CD8-positive, alpha-beta memory T cell (primary cell): ENCODE data around the gene PRPSAP1. TPM values are rescaled to one million over a fixed set of nuclear protein-coding genes. Genes with fewer than 3 reads are reported as not detected.

Source experiments
- CTCF ChIA-PET: fragments of 350-600 bp; sonication (Branson Sonifier 250); formaldehyde crosslinking; loops from one replicate; lab custom pipeline; 2021; ENCODE audit warnings: antibody characterized with exemption; lab: Charles Lee
- POLR2A ChIA-PET: fragments of 350-600 bp; sonication (Branson Sonifier 250); formaldehyde crosslinking; loops from one replicate; lab custom pipeline; 2021; ENCODE audit warnings: antibody characterized with exemption; lab: Charles Lee
- DNase-seq, 5 donors: peaks; one replicate each; pipeline versions ENCODE4 v3.0.0 to v3.0.0-alpha.2; 2020 to 2022; ENCODE audit warnings: mixed read lengths in 1 of 5
- H3K27ac ChIP-seq: one replicate; pipeline ENCODE4 v1.7.0; 2013; ENCODE audit warnings: low read depth, mild to moderate bottlenecking, low read length, moderate library complexity
- H3K27me3 ChIP-seq: 2 replicates; pipeline ENCODE4 v1.7.0; 2013; ENCODE audit warnings: low read length, mild to moderate bottlenecking; ENCODE audit not compliant: insufficient read depth, poor library complexity, severe bottlenecking
- H3K36me3 ChIP-seq: 2 replicates; pipeline ENCODE4 v1.7.0; 2013; ENCODE audit warnings: mild to moderate bottlenecking, low read length, moderate library complexity; ENCODE audit not compliant: insufficient read depth
- H3K4me1 ChIP-seq: 2 replicates; pipeline ENCODE4 v1.7.0; 2013; ENCODE audit warnings: mild to moderate bottlenecking, low read length, moderate library complexity; ENCODE audit not compliant: insufficient read depth
- H3K4me3 ChIP-seq: 2 replicates; pipeline ENCODE4 v1.7.0; 2013; ENCODE audit warnings: mild to moderate bottlenecking, low read length
- H3K9me3 ChIP-seq: 2 replicates; pipeline ENCODE4 v1.7.0; 2013; ENCODE audit warnings: mild to moderate bottlenecking, low read length
- H3K27ac Mint-ChIP-seq, 8 donors: one replicate each; pipeline ENCODE4 v1.8.0; 2020 to 2021; ENCODE audit warnings: mixed read lengths in 8 of 8, mild to moderate bottlenecking in 6 of 8, inconsistent platforms in 3 of 8, moderate library complexity in 3 of 8
- H3K27me3 Mint-ChIP-seq, 2 donors: one replicate each; pipeline ENCODE4 v1.8.0; 2020 to 2021; ENCODE audit warnings: mixed read lengths in 2 of 2, mild to moderate bottlenecking in 1 of 2, moderate library complexity in 1 of 2
- H3K36me3 Mint-ChIP-seq, 3 donors: one replicate each; pipeline ENCODE4 v1.8.0; 2020 to 2021; ENCODE audit warnings: mixed read lengths in 3 of 3, inconsistent platforms in 1 of 3, mild to moderate bottlenecking in 1 of 3
- H3K4me1 Mint-ChIP-seq, 3 donors: one replicate each; pipeline ENCODE4 v1.8.0; 2020 to 2021; ENCODE audit warnings: mixed read lengths in 3 of 3, inconsistent platforms in 1 of 3, mild to moderate bottlenecking in 1 of 3
- H3K4me3 Mint-ChIP-seq, 7 donors: one replicate each; pipeline ENCODE4 v1.8.0; 2020 to 2021; ENCODE audit warnings: mixed read lengths in 7 of 7, mild to moderate bottlenecking in 6 of 7, moderate library complexity in 4 of 7, inconsistent platforms in 2 of 7
- H3K9me3 Mint-ChIP-seq, 5 donors: one replicate each; pipeline ENCODE4 v1.8.0; 2020 to 2022; ENCODE audit warnings: mixed read lengths in 5 of 5, mild to moderate bottlenecking in 3 of 5, moderate library complexity in 2 of 5, inconsistent platforms in 1 of 5
- polyA plus RNA-seq: library from polyadenylated mRNA; unstranded; fragments of 300-500 nt; fragmentation: Illumina TruSeq; gene quantifications from one replicate; pipeline ENCODE4 v1.2.3, GENCODE V29; 2021
- total RNA-seq, 2 experiments: library from RNA; stranded (reverse); gene quantifications; one replicate each; pipeline ENCODE4 v1.2.3, GENCODE V29; 2021

The PRPSAP1 gene
- total and polyA plus RNA-seq, 3 experiments from 2014 or later: 46.9 to 63.3 (median 48.3) TPM

GRCh38 chr17:76382351-76382802 lies 28.7 kb upstream of the PRPSAP1 start:
- peaks cover 0 to 3% (median 0%) of the 10 kb centered on the region in 3 donors for H3K36me3 Mint-ChIP-seq
- CTCF ChIA-PET: interaction anchor here (1.6 to 10.9 kb wide), 2 partner anchors 14 to 28 kb away, joined by 3 to 110 read pairs; partner anchors contain the start of gene PRPSAP1

GRCh38 chr17:76381633-76382350 lies 28.1 kb upstream of the PRPSAP1 start:
- peaks cover 19% of the 10 kb centered on the region for H3K4me1 ChIP-seq
- peak overlapping the region in 4 of 7 donors; percentile 41 to 67 (median 51) for H3K4me3 Mint-ChIP-seq
- no peak overlapping the region for H3K27ac Mint-ChIP-seq
- H3K4me3 ChIP-seq: no peak overlapping the region
- no peak overlapping the region for H3K27ac ChIP-seq
- peaks cover 0 to 3% (median 0%) of the 10 kb centered on the region in 3 donors for H3K36me3 Mint-ChIP-seq
- no peaks in the 10 kb centered on the region for H3K27me3 ChIP-seq
- POLR2A ChIA-PET: interaction anchor here (2.8 kb wide), 1 partner anchor 28 kb away, joined by 15 read pairs; the partner anchor contains the start of gene PRPSAP1
- CTCF ChIA-PET: interaction anchor here (1.4 to 10.9 kb wide), 4 partner anchors 14 to 71 kb away, joined by 3 to 110 read pairs (median 3); partner anchors contain the start of gene PRPSAP1
- DNase-seq: no peak
- H3K4me1 Mint-ChIP-seq: peaks cover 6 to 22% (median 6%) of the 10 kb centered on the region in 3 donors
- no peaks in the 10 kb centered on the region for H3K27me3 Mint-ChIP-seq
- no peaks in the 10 kb centered on the region for H3K9me3 Mint-ChIP-seq
- no peaks in the 10 kb centered on the region for H3K9me3 ChIP-seq
- H3K36me3 ChIP-seq: no peaks in the 10 kb centered on the region

More at GRCh38 chr17:76382351-76382802, 28.7 kb upstream of the PRPSAP1 start:
- Histone ChIP-seq H3K9me3 (no peaks in the 10 kb centered on the region), H3K4me1 (peaks cover 19% of the 10 kb centered on the region), H3K4me3 (peak overlapping the region; percentile 51), H3K36me3 (no peaks in the 10 kb centered on the region), H3K27me3 (no peaks in the 10 kb centered on the region), H3K27ac (no peak overlapping the region)
- no peak for DNase-seq
- Mint-ChIP-seq H3K4me3 (peak overlapping the region; percentile 68 to 93 (median 83)), H3K27ac (peak overlapping the region in 1 of 8 donors; percentile 81), H3K9me3 (no peaks in the 10 kb centered on the region), H3K4me1 (peaks cover 6 to 22% (median 6%) of the 10 kb centered on the region in 3 donors), H3K27me3 (no peaks in the 10 kb centered on the region)
- POLR2A ChIA-PET: interaction anchor here (2.8 kb wide), 1 partner anchor 29 kb away, joined by 15 read pairs; the partner anchor contains the start of gene PRPSAP1

- H3K36me3 ChIP-seq: no peaks in the 10 kb centered on the region
- no peaks in the 10 kb centered on the region for H3K27me3 ChIP-seq
- no peak overlapping the region for H3K27ac ChIP-seq
- no peak for DNase-seq
- Mint-ChIP-seq H3K9me3 (no peaks in the 10 kb centered on the region), H3K4me1 (peaks cover 6 to 9% (median 6%) of the 10 kb centered on the region in 3 donors), H3K27me3 (no peaks in the 10 kb centered on the region), H3K36me3 (peaks cover 0 to 3% (median 0%) of the 10 kb centered on the region in 3 donors), H3K4me3 (peak overlapping the region in 2 of 7 donors; percentile 18 to 52), H3K27ac (no peak overlapping the region)
- no peaks in the 10 kb centered on the region for H3K9me3 ChIP-seq
- peaks cover 5% of the 10 kb centered on the region for H3K4me1 ChIP-seq
- POLR2A ChIA-PET: interaction anchor here (0.6 to 0.8 kb wide), 2 partner anchors 9 to 454 kb away, joined by 3 to 21 read pairs; no protein-coding TSS in a partner anchor
- no peak overlapping the region for H3K4me3 ChIP-seq
- CTCF ChIA-PET: interaction anchor here (1.5 to 10.9 kb wide), 2 partner anchors 16 to 26 kb away, joined by 6 to 110 read pairs; partner anchors contain the start of gene PRPSAP1
Measured at GRCh38 chr17:76379646-76380376, 26.1 kb upstream of the PRPSAP1 start.

- H3K9me3 ChIP-seq: no peaks in the 10 kb centered on the region
- peaks cover 6 to 9% (median 6%) of the 10 kb centered on the region in 3 donors for H3K4me1 Mint-ChIP-seq
- H3K27ac Mint-ChIP-seq: no peak overlapping the region
- H3K4me3 ChIP-seq: no peak overlapping the region
- no peaks in the 10 kb centered on the region for H3K27me3 Mint-ChIP-seq
- peaks cover 0 to 3% (median 0%) of the 10 kb centered on the region in 3 donors for H3K36me3 Mint-ChIP-seq
- no peak for DNase-seq
- no peaks in the 10 kb centered on the region for H3K9me3 Mint-ChIP-seq
- no peaks in the 10 kb centered on the region for H3K27me3 ChIP-seq
- peak overlapping the region in 1 of 7 donors; percentile 18 for H3K4me3 Mint-ChIP-seq
- peaks cover 5% of the 10 kb centered on the region for H3K4me1 ChIP-seq
- POLR2A ChIA-PET: interaction anchor here (0.8 kb wide), 1 partner anchor 8 kb away, joined by 21 read pairs; no protein-coding TSS in a partner anchor
- CTCF ChIA-PET: interaction anchor here (10.9 kb wide), 1 partner anchor 17 kb away, joined by 110 read pairs; no protein-coding TSS in a partner anchor
- no peak overlapping the region for H3K27ac ChIP-seq
- no peaks in the 10 kb centered on the region for H3K36me3 ChIP-seq
Measured at GRCh38 chr17:76379275-76379641, 25.5 kb upstream of the PRPSAP1 start.

GRCh38 chr17:76378548-76379274 lies 25.0 kb upstream of the PRPSAP1 start:
- H3K4me1 ChIP-seq: peaks cover 5% of the 10 kb centered on the region
- no peaks in the 10 kb centered on the region for H3K27me3 Mint-ChIP-seq
- H3K4me3 ChIP-seq: no peak overlapping the region
- no peaks in the 10 kb centered on the region for H3K9me3 Mint-ChIP-seq
- H3K27me3 ChIP-seq: no peaks in the 10 kb centered on the region
- no peak overlapping the region for H3K27ac ChIP-seq
- H3K9me3 ChIP-seq: no peaks in the 10 kb centered on the region
- H3K4me3 Mint-ChIP-seq: peak overlapping the region in 1 of 7 donors; percentile 18
- POLR2A ChIA-PET: no interaction called here
- H3K4me1 Mint-ChIP-seq: peaks cover 4 to 7% (median 6%) of the 10 kb centered on the region in 3 donors
- no peak for DNase-seq
- CTCF ChIA-PET: interaction anchor here (10.9 kb wide), 1 partner anchor 17 kb away, joined by 110 read pairs; no protein-coding TSS in a partner anchor
- peaks cover 0 to 3% (median 0%) of the 10 kb centered on the region in 3 donors for H3K36me3 Mint-ChIP-seq
- no peak overlapping the region for H3K27ac Mint-ChIP-seq
- H3K36me3 ChIP-seq: no peaks in the 10 kb centered on the region

GRCh38 chr17:76376318-76377133 lies 22.8 kb upstream of the PRPSAP1 start:
- Histone ChIP-seq H3K4me1 (no peaks in the 10 kb centered on the region), H3K27me3 (no peaks in the 10 kb centered on the region), H3K9me3 (no peaks in the 10 kb centered on the region), H3K27ac (no peak overlapping the region), H3K36me3 (no peaks in the 10 kb centered on the region), H3K4me3 (no peak overlapping the region)
- POLR2A ChIA-PET: no interaction called here
- Mint-ChIP-seq H3K4me1 (peaks cover 0 to 3% (median 0%) of the 10 kb centered on the region in 3 donors), H3K9me3 (no peaks in the 10 kb centered on the region), H3K36me3 (no peaks in the 10 kb centered on the region), H3K27ac (no peak overlapping the region), H3K4me3 (no peak overlapping the region), H3K27me3 (no peaks in the 10 kb centered on the region)
- no peak for DNase-seq
- CTCF ChIA-PET: interaction anchor here (1.2 to 1.7 kb wide), 4 partner anchors 9 to 77 kb away, joined by 3 to 8 read pairs (median 4); no protein-coding TSS in a partner anchor
